Measurements from ENCODE around the gene HCN2.

DNA sequence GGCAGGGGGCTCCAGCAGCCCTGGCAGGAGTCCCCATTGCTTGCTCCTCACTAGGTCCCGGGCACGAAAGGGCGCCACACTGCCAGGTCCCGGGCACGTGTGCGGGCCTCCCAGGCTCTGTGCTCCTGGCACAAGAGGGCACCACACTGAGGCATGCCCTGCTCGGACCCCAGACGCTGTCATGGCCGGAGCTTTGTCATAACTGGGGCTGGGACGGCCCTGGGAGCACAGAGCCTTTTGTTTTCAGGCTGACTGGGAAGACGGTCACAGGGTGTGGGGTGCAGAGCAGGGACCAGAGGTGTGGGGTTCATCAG is 9.9 kb upstream of the HCN2 start:
- TF ChIP-seq POLR2A (IDR thresholded peaks at IDR 0.05), result no peak
- TF ChIP-seq CTCF (IDR thresholded peaks at IDR 0.05), result no peak
